GM21390 (cell line): ENCODE data around the gene PICALM.
"Not testable (repeated sequence)": the region's sequence is repeated elsewhere in the genome, so short reads cannot be mapped to it uniquely, and the experiment has no call there.

Experiments
- ATAC-seq: cut with Tn5 transposase; IDR thresholded peaks from one replicate; pipeline ENCODE4 v1.9.1; 2021; ENCODE audit not compliant: unreplicated experiment

The PICALM gene, protein sequence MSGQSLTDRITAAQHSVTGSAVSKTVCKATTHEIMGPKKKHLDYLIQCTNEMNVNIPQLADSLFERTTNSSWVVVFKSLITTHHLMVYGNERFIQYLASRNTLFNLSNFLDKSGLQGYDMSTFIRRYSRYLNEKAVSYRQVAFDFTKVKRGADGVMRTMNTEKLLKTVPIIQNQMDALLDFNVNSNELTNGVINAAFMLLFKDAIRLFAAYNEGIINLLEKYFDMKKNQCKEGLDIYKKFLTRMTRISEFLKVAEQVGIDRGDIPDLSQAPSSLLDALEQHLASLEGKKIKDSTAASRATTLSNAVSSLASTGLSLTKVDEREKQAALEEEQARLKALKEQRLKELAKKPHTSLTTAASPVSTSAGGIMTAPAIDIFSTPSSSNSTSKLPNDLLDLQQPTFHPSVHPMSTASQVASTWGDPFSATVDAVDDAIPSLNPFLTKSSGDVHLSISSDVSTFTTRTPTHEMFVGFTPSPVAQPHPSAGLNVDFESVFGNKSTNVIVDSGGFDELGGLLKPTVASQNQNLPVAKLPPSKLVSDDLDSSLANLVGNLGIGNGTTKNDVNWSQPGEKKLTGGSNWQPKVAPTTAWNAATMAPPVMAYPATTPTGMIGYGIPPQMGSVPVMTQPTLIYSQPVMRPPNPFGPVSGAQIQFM

DNA sequence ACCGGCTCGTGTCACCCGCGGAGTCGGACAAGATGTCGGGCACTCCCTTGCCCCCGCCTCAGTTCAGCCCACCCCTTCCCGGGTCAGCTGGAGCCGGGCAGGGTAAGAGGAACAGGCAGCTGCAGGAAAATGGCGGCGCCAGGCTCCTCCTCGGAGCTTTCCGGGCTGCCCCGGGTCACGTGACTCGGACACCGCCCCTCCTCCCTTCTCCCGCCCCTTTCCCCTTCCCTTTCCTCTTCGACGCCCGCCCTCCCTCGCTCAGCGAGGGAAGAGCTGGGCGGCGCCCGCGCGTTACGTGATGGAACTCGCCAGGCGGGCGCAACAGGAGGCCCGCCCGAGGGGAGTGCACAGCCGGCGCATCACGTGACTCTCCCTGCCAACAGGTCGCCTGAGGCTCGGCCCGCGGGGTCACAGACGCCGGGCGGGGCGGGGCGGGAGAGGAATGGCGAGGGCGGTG, at the start of gene PICALM:
TSS of gene PICALM (minus strand) at position 134 of the 457 bp plus-strand sequence. CDS start 304 bp downstream, outside the sequence.
- peak; percentile 84 for ATAC-seq

DNA sequence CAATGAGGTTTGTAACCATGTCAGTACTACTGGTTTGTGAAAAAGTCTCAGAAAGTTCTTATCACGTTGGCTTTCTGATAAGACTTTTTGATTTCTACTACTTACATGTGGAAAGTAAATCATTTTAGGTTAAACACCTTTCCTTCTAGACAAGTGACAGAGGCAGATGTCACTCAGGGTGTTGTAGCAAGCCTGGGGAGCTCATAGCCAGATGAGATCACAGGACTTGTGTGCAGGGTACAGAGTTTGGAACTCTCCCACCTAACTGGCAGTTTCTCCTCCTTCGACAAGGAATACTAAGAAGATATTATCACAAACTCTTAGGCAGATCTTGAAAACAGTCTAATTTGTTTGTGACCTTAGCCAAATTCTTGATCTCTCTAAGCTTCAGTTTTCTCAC, 49.4 kb upstream of the PICALM start:
- no peak for ATAC-seq

DNA sequence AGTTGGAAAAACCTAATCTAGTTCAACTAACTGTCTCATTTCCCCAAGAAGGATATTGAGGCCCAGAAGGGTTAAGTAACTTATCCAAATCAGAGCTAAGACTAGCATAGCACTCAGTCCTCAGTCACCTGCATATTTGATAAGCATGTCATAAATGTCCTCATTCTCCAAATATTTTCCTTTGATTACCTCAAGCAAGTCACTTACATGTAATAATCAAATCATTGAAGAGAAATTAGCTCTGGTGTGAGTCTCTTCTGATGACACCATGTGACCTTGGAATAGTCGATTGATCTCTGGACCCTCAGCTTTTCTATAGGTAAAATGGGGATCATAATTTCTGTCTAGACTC, 48.8 kb upstream of the PICALM start:
- ATAC-seq: no peak

DNA sequence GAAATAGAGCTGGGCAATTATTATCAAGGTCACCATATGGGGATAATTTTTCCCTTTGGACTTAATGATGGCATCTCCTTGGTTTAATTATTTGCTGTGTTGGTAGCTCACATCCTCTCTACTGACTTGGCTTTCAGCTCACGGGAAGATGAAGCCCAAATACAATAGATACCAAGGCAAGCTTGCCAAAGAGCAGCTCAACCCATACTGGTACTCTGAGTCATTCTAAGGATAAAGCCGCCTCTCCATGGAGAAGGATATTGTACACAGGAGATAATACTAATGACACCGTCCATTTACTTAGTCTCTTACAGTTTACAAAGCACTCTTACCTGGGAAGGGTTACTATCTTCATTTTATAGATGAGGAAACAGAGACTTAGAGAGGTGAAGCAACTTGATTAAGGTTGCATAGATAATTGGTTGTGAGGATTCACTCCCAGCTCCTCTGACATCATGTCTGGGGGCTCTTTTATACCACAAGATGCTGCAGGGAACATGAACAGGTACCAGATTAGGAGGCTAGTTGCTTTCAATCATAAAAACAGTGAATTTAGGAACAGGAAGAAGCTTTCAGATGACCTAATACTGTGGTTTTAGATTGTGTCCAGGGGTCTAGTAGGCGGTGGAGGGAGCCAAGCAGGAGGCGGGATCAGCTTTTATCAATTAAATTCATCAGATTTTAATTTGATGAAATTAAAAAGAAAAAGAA, 48.3 kb upstream of the PICALM start:
- ATAC-seq: no peak

DNA sequence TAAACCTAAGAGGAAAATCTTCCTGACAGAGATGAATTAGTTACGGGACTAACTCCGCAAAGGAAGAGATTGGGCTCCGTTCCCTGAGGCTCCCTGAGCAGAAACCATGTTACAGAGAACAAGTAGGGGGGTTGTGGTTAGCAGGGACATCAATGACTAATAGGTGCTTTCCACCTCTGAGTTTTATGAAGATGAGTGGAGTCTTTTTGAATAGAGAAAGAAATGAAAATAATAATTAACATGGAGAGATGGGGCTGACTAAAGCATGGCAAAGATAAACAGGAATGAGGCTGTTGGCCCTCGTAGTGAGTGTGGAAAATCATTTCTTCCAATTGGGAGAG, 47.5 kb upstream of the PICALM start:
- peak; percentile 94 for ATAC-seq

DNA sequence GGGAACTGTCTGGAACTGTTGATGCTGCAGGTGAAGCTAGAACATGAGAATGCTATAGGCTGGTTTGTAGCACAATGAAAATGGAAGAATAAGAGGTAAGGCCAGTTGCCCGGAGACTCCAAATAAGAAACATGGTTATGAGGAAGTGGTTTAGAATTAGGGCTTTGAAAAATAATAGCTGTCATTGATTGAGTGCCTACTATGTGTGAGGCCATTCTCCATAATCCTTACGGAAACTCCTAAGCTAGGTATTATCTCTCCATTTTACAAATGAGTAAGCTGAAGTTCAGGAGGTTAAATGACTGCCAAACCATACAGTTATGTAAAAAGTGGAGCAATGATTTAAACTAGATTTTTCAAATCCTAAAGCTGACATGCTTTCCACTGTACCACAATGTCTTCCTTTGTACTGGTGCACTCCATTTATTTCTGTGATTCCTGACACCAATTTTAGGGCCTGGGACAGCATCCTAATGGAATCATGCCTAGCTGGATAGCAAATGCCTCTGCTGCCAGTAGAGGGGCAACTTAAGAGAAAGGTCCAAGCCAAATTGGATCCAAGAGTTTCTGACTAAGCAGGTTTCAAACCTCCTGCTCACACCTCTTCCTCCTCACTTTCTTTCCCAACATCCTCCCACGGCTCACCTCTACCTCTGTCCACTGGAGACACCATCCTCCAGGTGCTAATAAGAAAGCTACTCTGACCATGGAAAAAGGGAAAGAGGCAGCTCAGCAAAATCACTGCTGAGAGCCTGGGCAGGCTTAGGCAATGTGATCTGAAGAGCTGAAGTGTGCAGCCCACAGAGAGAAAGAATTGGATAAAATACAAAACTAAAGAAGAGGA, 46.9 kb upstream of the PICALM start:
- peak; percentile 29 for ATAC-seq

DNA sequence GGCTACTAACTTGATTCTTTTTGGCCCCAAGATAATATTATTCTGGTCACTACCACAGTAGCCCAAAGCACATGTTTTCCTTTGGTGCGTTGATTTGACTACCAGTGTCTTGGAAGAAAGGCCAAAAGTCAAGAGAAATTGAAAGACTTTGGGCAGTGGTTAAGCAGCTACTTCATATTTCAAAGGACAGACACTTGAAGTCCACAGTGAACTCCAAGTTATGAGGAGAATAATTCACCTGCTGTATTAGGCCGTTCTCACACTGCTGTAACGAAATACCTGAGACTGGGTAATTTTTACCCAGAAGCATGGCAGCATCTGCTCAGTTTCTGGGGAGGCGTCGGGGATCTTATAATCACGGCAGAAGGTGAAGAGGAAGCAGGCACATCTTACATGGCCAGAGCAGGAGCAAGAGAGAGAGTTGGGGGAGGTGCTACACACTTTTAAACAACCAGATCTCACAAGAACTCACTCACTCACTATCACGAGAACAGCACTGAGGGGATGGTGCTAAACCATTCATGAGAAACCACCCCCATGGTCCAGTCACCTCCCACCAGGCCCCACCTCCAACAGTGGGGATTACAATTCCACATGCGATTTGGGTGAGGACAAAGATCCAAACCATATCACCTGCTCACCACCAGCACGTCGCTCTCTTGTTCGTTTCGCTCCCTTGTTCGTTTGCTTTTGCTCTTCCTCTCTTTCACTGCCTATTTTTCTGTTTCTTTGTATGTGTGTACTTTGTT, 40.2 kb upstream of the PICALM start:
- no peak for ATAC-seq

DNA sequence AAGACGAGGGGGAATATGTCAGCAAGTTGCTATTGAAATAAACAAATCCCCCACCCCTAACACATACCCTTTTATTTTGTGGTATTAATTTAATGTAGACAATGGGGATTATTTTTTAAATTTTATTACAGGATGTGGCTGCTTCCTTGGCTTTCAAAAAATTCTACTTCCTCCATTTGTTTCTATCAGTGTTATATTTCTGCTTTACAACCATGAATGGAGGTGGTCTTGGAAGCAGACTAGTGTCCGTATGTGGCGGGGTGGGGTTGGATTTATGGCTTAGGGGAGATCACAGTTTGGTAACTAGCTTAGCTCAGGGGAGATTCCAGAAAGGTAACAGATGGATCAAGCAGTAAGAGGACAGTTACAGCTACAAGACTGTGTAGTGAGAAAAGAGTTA, 39.3 kb upstream of the PICALM start:
- ATAC-seq: no peak

DNA sequence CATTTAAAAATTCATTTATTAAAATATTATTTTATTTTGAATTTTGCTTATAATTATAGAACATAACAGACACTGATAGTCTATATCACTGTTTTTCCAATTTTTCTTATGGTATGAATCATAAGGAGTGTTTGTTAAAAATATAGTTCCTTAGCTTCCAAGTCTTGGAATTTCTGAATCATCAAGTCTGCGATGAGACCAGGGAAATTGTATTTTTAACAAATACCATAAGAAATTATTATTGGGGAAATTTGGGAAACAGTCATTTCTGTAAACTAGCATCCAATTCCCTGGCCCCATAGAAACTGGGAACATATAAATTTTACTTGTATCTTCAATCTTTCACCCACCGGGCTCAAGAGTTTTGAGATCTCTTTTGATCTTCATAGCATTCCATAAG, 38.0 kb upstream of the PICALM start:
- ATAC-seq: no peak

DNA sequence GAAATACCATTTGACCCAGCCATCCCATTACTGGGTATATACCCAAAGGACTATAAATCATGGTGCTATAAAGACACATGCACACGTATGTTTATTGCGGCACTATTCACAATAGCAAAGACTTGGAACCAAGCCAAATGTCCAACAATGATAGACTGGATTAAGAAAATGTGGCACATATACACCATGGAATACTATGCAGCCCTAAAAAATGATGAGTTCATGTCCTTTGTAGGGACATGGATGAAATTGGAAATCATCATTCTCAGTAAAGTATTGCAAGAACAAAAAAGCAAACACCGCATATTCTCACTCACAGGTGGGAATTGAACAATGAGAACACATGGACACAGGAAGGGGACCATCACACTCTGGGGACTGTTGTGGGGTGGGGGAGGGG, 37.1 kb upstream of the PICALM start:
- ATAC-seq: not testable (repeated sequence)

DNA sequence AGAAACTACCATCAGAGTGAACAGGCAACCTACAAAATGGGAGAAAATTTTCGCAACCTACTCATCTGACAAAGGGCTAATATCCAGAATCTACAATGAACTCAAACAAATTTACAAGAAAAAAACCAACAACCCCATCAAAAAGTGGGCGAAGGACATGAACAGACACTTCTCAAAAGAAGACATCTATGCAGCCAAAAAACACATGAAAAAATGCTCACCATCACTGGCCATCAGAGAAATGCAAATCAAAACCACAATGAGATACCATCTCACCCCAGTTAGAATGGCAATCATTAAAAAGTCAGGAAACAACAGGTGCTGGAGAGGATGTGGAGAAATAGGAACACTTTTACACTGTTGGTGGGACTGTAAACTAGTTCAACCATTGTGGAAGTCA, 36.7 kb upstream of the PICALM start:
- not testable (repeated sequence) for ATAC-seq

DNA sequence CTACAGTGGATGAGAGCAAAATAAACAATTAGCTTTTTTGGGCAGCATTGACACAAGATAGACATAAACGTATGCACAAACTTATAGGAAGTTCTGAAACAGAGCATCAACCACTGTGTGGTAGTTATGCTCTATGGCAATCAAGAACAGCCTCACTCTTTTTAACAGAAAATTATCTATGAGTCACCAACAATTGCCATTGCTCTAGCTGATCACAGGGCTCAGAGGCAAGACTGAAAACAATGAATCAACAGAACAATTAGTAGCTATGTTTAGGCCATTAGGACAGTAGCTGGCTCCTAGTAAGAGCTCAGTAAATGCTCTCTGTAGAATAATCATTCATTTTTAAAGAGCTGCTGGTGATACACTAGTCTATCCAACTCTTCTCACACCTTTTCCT, 34.9 kb upstream of the PICALM start:
- ATAC-seq: no peak

DNA sequence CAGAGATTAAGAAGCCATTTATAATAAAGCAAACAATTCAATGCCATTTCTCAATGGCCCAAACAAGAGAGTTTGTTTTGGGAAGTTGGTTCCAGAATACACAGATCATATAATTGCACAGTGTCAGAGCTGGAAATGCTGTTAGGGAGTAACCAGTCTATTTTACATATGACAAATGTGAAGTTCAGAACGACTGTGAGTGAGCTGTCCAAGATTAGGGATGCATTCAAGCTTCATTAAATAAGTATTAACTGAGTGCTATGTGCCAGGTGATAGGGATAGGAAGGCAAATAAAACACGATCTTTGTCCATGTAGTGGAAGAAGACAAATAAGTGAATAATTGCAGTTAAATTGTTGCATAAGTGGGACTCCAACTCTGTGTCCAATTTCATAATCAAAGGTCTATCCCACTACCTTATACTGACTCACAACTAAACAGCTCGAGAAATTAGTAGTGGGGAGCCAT, 33.1 kb upstream of the PICALM start:
- ATAC-seq: no peak

DNA sequence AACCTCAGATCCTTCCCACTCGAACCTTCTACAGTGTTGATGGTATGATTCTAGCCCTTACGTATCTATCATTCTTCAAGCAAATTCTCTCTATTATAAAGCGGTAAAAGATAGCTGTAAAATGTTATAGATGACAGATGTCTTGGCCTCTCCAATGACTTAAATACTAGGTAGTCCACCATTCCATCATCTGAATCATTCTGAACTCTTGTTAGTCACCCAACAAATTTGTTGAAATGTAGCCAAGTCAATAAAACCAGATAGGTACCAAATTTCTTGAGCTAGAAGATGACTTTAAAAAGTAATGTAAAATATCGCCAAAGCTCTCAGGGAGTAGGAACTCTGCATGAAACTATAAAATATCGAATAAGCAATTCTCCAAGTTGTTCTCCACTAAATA, 32.6 kb upstream of the PICALM start:
- no peak for ATAC-seq

DNA sequence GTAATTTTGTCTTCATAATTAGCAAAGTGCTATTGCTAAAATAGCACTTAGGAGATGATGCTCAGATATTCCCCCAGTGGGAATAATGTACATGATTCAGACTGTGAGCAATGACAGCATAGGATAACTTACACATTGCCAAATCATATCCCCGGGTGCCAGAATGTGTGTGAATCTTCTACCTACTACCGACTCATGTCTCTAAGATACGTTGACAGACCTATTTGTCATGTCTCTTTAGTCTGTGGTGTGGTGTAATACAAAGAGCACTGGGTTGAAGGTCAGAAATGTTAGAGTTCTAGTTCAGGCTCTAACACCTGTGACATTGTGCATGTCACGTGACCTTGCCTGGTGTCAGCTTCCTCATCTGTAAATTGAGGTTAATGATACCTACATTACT, 31.0 kb upstream of the PICALM start:
- ATAC-seq: no peak

DNA sequence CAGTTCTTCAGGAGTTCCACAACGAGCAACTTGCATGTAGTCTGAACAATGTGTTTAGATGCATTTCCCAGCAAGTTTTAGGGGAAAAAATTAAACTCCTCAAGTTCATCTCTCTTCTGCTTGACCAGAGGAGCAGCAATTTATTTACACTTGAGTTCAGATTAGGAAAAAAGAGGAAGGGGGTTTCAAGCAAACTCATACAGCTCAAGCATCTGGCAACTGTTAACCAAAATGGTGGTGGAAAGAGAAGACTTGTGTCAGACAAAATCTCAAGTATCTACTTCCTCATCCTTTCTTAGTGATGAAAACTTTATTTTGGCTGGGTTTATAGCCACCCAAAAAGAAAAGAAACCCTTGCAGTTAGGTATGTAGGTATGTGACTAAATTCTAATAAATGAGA, 29.1 kb upstream of the PICALM start:
- no peak for ATAC-seq

DNA sequence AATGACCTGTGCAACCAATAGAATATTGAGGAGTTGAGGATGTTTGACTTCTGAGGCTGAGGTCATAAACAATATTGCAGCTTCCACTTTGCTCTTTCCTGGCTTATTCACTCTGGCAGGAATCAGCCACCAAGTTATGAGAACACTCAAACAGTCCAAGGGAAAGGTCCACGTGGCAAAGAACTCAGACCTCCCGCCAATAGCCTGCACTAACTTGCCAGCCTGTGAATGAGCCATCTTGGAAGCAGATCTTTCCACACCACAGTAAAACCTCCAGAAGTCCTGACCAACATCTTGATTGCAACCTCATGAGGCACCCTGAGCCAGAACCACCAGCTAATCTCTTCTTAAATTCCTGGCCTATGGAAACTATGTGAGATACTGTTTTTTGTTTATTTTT, 22.7 kb upstream of the PICALM start:
- ATAC-seq: no peak

DNA sequence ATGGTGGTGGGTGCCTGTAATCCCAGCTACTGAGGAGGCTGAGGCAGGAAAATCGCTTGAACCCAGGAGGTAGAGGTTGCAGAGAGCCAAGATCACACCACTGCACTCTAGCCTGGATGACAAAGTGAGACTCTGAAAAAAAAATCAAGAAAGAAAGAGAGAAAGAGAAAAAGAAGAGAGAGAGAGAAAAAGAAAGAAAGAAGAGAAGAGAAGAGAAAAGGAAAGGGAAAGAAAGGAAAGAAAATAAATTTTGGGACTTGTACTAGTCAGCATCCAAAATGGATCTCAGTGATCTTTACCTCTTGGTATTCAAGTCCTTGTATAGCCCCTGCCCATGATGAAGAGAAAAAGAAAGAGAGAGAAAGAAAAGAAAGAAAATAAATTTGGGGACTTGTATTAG, 22.2 kb upstream of the PICALM start:
- no peak for ATAC-seq

DNA sequence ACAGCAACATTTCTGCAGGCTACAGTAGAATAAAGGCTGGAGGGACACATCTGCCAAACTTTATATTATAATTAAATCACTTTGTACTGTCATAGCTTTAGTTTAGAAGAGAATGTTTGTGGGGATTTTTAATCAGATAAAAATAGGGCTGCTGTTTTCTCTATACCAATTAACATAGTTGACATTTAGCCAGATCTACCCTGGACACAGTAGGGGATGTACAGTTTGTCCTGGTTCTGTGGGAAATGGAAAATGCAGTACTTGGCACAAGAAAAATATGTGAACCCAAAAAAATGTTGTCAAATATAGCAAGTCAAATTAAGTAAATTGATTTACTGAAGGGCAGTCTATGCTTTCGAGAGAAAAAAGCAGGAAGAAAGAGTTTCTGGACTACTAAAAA, 20.8 kb upstream of the PICALM start:
- no peak for ATAC-seq

DNA sequence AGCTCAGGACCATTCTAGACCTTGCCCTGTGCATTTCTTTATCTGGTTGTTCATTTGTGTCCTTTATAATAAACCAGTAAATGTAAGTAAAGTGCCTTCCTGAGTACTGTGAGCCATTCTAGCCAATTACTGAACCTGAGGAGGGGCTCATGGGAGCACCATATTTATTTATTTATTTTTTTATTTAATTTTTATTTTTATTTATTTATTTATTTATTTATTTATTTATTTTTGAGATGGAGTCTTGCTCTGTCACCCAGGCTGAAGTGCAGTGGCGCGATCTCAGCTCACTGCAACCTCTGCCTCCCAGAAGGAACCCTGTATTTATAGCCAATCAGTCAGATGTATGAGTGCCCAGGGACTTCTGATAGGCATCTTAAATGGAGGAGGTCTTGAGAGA, 18.8 kb upstream of the PICALM start:
- ATAC-seq: not testable (repeated sequence)
